HG03342 (cell line): ENCODE data around the gene NLRP12.
"Not testable (repeated sequence)": the region's sequence is repeated elsewhere in the genome, so short reads cannot be mapped to it uniquely, and the experiment has no call there.

Experiments
- ATAC-seq: cut with Tn5 transposase; IDR thresholded peaks from one replicate; pipeline ENCODE4 v1.9.1; 2021; ENCODE audit warnings: mild to moderate bottlenecking, moderate library complexity; ENCODE audit not compliant: unreplicated experiment

Gene NLRP12

DNA sequence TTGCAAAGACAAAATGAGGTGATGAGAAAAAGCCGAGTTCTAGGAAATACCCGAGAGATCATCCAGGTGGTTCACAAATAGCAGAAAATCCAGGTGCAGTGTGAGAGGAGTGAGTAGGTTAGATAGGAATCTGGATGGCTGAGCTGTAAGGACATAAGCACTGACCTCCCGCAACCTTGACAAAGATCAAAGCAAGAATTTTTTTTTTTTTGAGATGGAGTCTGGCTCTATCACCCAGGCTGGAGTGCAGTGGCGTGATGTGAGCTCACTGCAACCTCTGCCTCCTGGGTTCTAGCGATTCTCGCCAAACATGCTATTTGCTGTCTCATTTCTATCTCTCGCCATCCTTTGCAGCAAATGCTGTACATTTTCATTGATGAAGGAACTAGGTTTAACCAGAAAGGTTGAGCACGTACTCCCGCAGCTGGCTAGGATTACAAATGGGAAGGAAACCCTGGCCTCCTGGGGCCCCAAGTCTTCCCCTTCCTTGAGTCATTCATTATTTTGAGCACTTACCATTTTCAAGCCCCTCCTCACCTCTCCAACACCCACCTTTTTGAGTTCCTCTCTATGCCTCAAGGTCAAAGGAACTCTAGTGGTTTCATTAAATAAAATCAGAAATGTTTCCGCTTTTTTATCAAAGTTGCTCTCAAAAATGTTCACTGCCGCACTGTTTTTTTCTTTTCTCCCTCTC is 38.8 kb downstream of the NLRP12 start:
- ATAC-seq, result no peak

DNA sequence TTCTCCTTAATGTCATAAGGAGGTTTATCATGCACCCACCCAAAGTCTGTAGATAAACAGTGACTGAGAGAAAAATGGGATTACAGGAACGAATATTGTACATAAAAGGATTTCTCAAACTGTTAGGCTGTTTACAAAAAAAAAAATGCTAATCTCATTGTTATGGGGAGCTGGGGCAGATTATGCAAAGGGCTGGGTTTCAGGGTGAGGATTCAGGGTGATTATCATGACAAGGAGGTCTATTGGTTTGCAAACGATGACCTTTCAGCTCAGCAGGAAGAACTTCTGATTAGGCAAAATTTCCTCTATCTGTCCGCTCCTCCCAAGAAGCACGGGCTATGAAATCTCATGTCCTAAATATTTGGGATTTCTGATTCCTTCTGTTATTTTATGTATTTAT is 41.4 kb downstream of the NLRP12 start:
- no peak for ATAC-seq

DNA sequence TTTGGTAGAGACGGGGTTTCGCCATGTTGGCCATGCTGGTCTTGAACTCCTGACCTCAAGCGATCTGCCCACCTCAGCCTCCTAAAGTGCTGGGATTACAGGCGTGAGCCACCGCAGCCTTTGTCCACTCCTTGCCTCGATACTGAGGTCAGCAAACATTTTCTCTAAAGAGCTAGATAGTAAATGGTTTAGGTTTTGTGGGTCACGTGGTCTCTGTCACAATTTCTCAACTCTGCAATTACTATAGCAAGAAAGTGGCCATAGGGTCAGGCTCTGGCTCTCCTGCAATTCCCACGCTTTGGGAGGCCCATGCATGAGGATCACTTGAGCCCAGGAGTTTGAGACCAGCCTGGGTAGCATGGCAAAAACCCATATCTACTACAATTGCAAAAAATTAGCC is 42.8 kb downstream of the NLRP12 start:
- ATAC-seq, result not testable (repeated sequence)

DNA sequence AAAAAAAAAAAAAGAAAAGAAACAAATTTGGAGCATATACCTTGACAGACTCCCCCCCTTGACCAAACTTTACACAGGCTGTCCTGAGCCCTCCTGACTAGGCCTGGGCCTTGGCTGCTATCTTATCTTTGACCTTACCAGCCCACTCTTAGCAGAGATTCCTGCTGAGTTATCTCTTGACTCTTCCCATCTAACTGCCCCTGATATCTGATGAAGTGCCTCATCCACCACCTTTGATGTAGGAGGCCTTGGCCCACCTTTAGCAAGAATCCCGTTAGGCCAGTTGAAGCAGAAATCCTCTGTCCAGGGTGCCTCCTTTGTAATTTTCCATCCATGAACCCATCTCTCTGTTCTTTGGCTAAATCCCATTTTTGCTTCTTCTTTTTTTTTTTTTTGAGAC is 43.6 kb downstream of the NLRP12 start:
- no peak for ATAC-seq

DNA sequence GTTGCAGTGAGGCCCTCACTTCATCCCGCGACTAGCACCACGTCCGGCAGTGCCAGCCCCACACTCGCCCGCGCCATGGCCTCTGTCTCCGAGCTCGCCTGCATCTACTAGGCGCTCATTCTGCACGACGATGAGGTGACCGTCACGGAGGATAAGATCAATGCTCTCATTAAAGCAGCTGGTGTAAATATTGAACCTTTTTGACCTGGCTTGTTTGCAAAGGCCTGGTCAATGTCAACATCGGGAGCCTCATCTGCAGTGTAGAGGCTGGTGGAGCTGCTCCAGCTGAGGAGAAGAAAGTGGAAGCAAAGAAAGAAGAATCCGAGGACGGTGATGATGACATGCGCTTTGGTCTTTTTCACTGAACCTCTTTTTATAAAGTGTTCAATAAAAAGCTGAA is 48.6 kb downstream of the NLRP12 start:
- ATAC-seq, result no peak

DNA sequence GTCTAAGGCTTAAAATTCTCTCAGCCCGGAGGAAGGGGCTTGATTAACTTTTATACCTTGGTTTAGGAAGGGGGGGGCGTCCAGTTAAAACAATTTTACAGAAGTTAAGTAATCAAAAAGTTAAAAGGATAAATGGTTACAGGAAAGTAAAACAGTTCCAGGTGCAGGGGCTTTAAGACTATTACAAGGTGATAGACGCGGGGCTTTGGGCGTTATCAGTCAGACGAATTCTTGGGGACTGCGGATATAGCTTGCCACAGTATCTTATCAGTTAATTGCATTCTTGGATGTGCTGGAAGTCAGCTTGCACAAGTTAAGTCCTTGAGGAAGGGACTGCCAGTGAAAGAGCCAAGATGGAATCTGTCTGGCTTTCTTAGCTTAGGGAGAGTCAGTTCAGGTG is 49.6 kb downstream of the NLRP12 start:
- ATAC-seq, result not testable (repeated sequence)

DNA sequence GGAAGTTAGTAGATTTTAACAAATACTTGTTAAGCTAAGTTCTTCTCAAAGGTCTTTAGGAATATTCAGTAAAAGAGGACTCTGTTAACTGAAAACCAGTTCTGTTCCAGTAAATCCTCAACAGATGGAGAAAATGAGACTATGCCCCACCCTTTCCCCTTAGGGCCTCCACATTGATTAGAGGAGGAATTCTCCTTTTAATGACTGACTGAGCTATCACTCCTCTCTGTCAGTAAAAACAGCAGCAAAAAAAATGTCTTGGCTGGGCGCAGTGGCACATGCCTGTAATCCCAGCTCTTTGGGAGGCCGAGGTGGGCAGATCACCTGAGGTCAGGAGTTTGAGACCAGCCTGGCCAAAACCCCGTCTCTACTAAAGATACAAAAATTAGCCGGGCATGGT is 50.1 kb downstream of the NLRP12 start:
- no peak for ATAC-seq

DNA sequence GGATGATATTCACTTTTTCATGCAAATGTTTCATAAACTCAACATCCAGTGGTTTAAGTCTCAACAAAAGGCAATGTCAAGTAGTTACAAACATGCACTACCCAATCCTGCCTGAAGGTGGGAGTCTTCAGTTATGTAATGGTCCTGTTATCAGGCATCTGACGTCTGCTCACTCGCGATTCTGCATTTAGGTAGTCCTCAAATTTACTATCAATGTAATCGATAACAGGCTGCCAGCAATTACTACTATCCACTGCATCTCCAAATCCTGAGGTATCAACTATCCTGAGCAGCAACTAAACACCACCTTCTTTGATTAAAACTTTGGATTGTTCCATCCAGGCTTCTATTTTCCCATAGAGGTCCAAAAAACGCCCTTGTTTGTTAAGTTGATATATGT is 51.2 kb downstream of the NLRP12 start:
- ATAC-seq, result no peak

DNA sequence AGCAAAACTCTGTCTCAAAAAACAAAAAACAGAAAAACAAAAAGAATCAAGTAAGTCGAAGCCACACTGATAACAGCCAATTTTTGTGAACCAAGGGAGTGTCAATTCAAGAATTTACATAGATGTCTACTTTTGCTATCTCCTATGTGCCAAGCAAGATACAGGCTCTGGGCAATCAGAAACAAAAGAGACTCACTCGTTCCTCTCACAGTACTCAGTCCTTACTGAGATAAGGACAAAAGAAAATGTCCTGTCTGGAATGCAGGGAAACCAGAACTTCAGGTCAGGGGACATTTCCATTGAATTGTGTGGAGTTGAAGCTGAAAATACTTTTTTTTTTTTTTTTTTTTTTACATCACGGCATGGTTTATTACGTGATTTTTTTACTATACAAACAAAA is 53.0 kb downstream of the NLRP12 start:
- ATAC-seq, result no peak

DNA sequence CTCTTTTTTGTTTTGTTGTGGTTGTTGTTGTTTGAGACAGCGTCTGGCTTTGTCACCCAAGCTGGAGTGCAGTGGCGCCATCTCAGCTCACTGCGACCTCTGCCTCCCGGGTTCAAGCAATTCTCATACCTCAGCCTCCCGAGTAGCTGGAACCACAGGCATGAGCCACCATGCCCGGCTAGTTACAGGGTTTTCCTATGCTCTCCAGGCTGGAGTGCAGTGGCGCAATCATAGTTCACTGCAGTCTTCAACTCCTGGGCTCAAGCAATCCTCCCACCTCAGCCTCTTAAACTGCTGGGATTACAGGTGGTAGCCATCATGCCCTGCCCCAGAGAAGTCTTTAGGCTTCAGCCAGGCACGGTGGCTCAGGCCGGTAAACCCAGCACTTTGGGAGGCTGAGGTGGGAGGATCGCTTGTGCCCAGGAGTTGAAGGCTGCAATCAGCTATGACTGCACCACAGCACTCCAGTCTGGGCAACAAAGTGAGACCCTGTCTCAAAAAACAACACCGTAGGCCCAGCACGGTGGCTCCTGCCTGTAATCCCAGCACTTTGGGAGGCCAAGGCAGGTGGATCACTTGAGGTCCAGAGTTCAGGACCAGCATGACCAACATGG is 54.3 kb downstream of the NLRP12 start:
- ATAC-seq, result not testable (repeated sequence)

DNA sequence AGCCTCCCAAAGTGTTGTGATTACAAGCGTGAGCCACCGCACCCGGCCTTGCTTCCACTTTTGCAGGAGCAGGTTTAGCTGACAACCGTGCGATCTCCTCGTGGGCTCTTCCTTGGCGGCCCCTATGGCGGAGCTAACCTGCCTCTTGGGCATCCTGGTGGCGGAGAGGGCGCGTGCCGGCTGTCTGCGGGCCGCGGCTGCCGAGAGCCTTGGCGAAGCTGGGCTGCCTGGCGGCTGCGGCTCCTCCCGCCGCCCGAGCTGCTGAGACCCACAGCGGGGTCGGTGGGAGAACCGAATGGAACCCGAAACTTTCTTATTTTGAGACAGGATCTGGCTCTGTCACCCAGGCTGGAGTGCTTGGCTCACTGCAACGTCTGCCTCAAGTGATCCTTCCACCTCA is 55.7 kb downstream of the NLRP12 start:
- ATAC-seq, result no peak

DNA sequence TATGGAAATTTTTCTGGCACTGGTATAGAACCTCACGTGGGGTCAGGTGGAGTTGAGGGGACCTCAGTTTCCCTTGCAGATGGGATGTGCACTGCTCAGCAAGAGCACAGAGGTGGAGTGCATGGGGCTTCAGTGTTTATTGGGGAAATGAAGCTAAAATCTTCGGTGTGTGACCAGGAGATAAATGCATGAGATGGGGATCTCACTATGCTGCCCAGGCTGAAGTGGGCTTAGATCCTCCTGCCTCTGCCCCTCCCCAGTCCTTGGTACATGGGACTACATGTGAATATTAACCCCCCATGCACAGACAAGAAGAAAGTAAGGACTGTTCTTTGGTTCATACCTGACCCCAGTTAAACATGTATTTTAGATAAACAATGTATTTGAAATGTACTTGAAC is 65.1 kb downstream of the NLRP12 start:
- ATAC-seq, result not testable (repeated sequence)
